HCT116 (cell line): ENCODE measurements around the gene LRCH1. TPM values are rescaled to one million over a fixed set of nuclear protein-coding genes. Genes with fewer than 3 reads are reported as not detected.

Source experiments
- ATAC-seq: fragments of 200-7000 bp; cut with Tn5 transposase; 2 replicates; pipeline ENCODE4 v1.9.1; 2020; ENCODE audit warnings: mild to moderate bottlenecking, moderate library complexity
- BruUV-seq: library from RNA; stranded (reverse); fragments of 400-500 nt; replicated peaks from 2 replicates; lab custom pipeline; 2021; lab: Mats Ljungman, UMichigan
- CTCF ChIA-PET: fragments of 300-600 bp; sonication (Branson Sonifier 250); formaldehyde crosslinking; loops from one replicate; lab custom pipeline; 2021; ENCODE audit warnings: antibody characterized with exemption; lab: Charles Lee
- POLR2A ChIA-PET: fragments of 300-600, 350-600 bp; sonication (Branson Sonifier 250); formaldehyde crosslinking; loops from one replicate; lab custom pipeline; 2021; ENCODE audit warnings: antibody characterized with exemption; lab: Charles Lee
- RAD21 ChIA-PET, 2 experiments: fragments of 300-600 bp; sonication (Branson Sonifier 250); formaldehyde crosslinking; loops; one replicate each; lab custom pipeline; 2023; ENCODE audit warnings: low total read pairs in 2 of 2; ENCODE audit not compliant: uncharacterized antibody in 2 of 2, unreplicated experiment in 2 of 2, low non-redundant PET in 1 of 2; lab: Charles Lee
- DNase-seq: peaks from one replicate; pipeline ENCODE4 v3.0.0-alpha.2; 2010; ENCODE audit warnings: low read depth, low spot score
- H2AFZ ChIP-seq: fragments of 200-600 bp; shearing (Covaris generic), sonication (generic); 2 replicates; pipeline ENCODE4 v1.6.1; 2017; ENCODE audit warnings: low read depth, mixed run types, mixed read lengths, antibody characterized with exemption, low read length; ENCODE audit not compliant: poor library complexity, severe bottlenecking
- H3K27ac ChIP-seq: 2 replicates; pipeline ENCODE4 v1.5.1; 2012; ENCODE audit warnings: low read depth, low read length
- H3K27me3 ChIP-seq: fragments of 200-600 bp; sonication (generic); 2 replicates; pipeline ENCODE4 v1.6.1; 2016; ENCODE audit warnings: mixed run types, low read length, mixed read lengths; ENCODE audit not compliant: insufficient read depth
- H3K36me3 ChIP-seq, 2 experiments: fragments of 200-500 bp in 1 of 2; fragments of 200-600 bp in 1 of 2; sonication (Bioruptor generic) in 1 of 2; sonication (generic) in 1 of 2; 2 replicates each; pipeline versions ENCODE4 v1.5.1 to v1.6.1; 2014 to 2016; ENCODE audit warnings: low read length in 2 of 2, inconsistent platforms in 1 of 2, mixed read lengths in 1 of 2, mixed run types in 1 of 2; ENCODE audit not compliant: insufficient read depth in 2 of 2, control insufficient read depth in 1 of 2
- H3K4me1 ChIP-seq, 2 experiments: fragments of 200-600 bp in 1 of 2; sonication (generic) in 1 of 2; 2 replicates each; pipeline versions ENCODE4 v1.5.1 to v1.6.1; 2012 to 2017; ENCODE audit warnings: low read length in 2 of 2, inconsistent platforms in 1 of 2, mild to moderate bottlenecking in 1 of 2, mixed read lengths in 1 of 2, mixed run types in 1 of 2, moderate library complexity in 1 of 2; ENCODE audit not compliant: insufficient read depth in 2 of 2, control insufficient read depth in 1 of 2
- H3K4me2 ChIP-seq: fragments of 200-600 bp; sonication (generic); 2 replicates; pipeline ENCODE4 v1.6.1; 2017; ENCODE audit warnings: mixed run types, low read length, mixed read lengths
- H3K4me3 ChIP-seq, 2 experiments: fragments of 200-600 bp in 1 of 2; sonication (generic) in 1 of 2; replicated peaks in 1 of 2; 2 replicates each; pipeline ENCODE4 v1.5.1; 2011 to 2016; ENCODE audit warnings: low read length in 2 of 2, control low read depth in 1 of 2, low read depth in 1 of 2, mild to moderate bottlenecking in 1 of 2, mixed read lengths in 1 of 2, mixed run types in 1 of 2
- H3K79me2 ChIP-seq: fragments of 200-600 bp; sonication (generic); 2 replicates; pipeline ENCODE4 v1.6.1; 2017; ENCODE audit warnings: mild to moderate bottlenecking, mixed run types, low read length, moderate library complexity, mixed read lengths; ENCODE audit not compliant: insufficient read depth
- H3K9ac ChIP-seq: fragments of 200-600 bp; sonication (generic); 2 replicates; pipeline ENCODE4 v1.6.1; 2016; ENCODE audit warnings: low read length, mixed read lengths
- H3K9me2 ChIP-seq: fragments of 200-600 bp; sonication (generic), shearing (Covaris generic); 2 replicates; pipeline ENCODE4 v1.6.1; 2017; ENCODE audit warnings: mixed run types, mild to moderate bottlenecking, moderate library complexity; ENCODE audit not compliant: insufficient read depth
- H3K9me3 ChIP-seq, 2 experiments: fragments of 200-500 bp in 1 of 2; fragments of 200-600 bp in 1 of 2; sonication (Bioruptor generic) in 1 of 2; sonication (generic) in 1 of 2; 2 replicates each; pipeline ENCODE4 v1.6.1; 2014 to 2017; ENCODE audit warnings: low read length in 2 of 2, mixed read lengths in 2 of 2, inconsistent platforms in 1 of 2, low read depth in 1 of 2, mild to moderate bottlenecking in 1 of 2, mixed run types in 1 of 2, moderate library complexity in 1 of 2; ENCODE audit not compliant: control insufficient read depth in 1 of 2, insufficient read depth in 1 of 2
- H4K20me1 ChIP-seq: fragments of 200-600 bp; sonication (generic), shearing (Covaris generic); 2 replicates; pipeline ENCODE4 v1.6.1; 2017; ENCODE audit warnings: mixed run types, mild to moderate bottlenecking, moderate library complexity; ENCODE audit not compliant: insufficient read depth
- ATF3 ChIP-seq: IDR thresholded peaks from 2 replicates; pipeline ENCODE4 v1.6.1; 2012
- CBX3 ChIP-seq: IDR thresholded peaks from 2 replicates; pipeline ENCODE4 v1.6.1; 2012; ENCODE audit warnings: low read depth
- EZH2phosphoT487 ChIP-seq: fragments of 200-600 bp; IDR thresholded peaks from 2 replicates; pipeline ENCODE4 v1.6.1; 2018; ENCODE audit warnings: antibody characterized with exemption, borderline replicate concordance
- FOSL1 ChIP-seq: IDR thresholded peaks from 2 replicates; pipeline ENCODE4 v1.6.1; 2012; ENCODE audit warnings: low read depth
- JUND ChIP-seq: IDR thresholded peaks from 2 replicates; pipeline ENCODE4 v1.6.1; 2012
- POLR2AphosphoS5 ChIP-seq: IDR thresholded peaks from 2 replicates; pipeline ENCODE4 v1.6.1; 2011; ENCODE audit warnings: mild to moderate bottlenecking, low read depth, low read length, moderate library complexity
- REST ChIP-seq: IDR thresholded peaks from 2 replicates; pipeline ENCODE4 v1.6.1; 2012; ENCODE audit warnings: low read depth
- SIN3A ChIP-seq: IDR thresholded peaks from 2 replicates; pipeline ENCODE4 v1.6.1; 2012; ENCODE audit warnings: low read depth
- TCF7L2 ChIP-seq: IDR thresholded peaks from 2 replicates; pipeline ENCODE4 v1.7.0; 2011; ENCODE audit warnings: borderline replicate concordance, inconsistent platforms; ENCODE audit not compliant: insufficient read depth, insufficient read length; ENCODE audit errors: extremely low read depth
- ZFX ChIP-seq: fragments of 450-650 bp; IDR thresholded peaks from 2 replicates; pipeline ENCODE4 v1.6.1; 2017
- ZNF274 ChIP-seq: fragments of 200-500 bp; sonication (Bioruptor generic); IDR thresholded peaks from 2 replicates; pipeline ENCODE4 v1.6.1; 2014; ENCODE audit warnings: mild to moderate bottlenecking, low read depth, low read length, inconsistent platforms
- intact Hi-C: fragments of 100-400 bp; cut with micrococcal nuclease; formaldehyde crosslinking; loops from 2 replicates; pipeline ENCODE4 v1.10.0; 2022
- total RNA-seq: library from RNA; stranded (reverse); gene quantifications from one replicate; pipeline ENCODE4 v1.2.1, GENCODE V29; 2021; ENCODE audit not compliant: unreplicated experiment

The LRCH1 gene
- total RNA-seq, 1 experiment from 2014 or later: 15.6 TPM

- H3K9ac ChIP-seq: no peak overlapping the region
- no TSS peak for BruUV-seq
- no peaks in the 10 kb centered on the region for H3K36me3 ChIP-seq
- no peaks in the 10 kb centered on the region for H3K79me2 ChIP-seq
- H3K4me1 ChIP-seq: peaks cover 13 to 16% of the 10 kb centered on the region in 2 experiments
- no peak overlapping the region for H2AFZ ChIP-seq
- H3K9me3 ChIP-seq: no peaks in the 10 kb centered on the region
- RAD21 ChIA-PET: no interaction called here
- CTCF ChIA-PET: no interaction called here
- POLR2A ChIA-PET: no interaction called here
- no peak for TF ChIP-seq POLR2AphosphoS5
- TF ChIP-seq ATF3: no peak
- TF ChIP-seq SIN3A: no peak
- no peak for TF ChIP-seq REST
- no peak for TF ChIP-seq ZFX
- TF ChIP-seq FOSL1: no peak
- no peak for TF ChIP-seq TCF7L2
- no peak for TF ChIP-seq ZNF274
- no peak for TF ChIP-seq CBX3
- no peak for TF ChIP-seq EZH2phosphoT487
- no peak for TF ChIP-seq JUND
- intact Hi-C loops: no loop called here
- no peak for DNase-seq
- no peak overlapping the region for H3K4me3 ChIP-seq
- ATAC-seq: no peak
- no peaks in the 10 kb centered on the region for H4K20me1 ChIP-seq
- no peak overlapping the region for H3K27ac ChIP-seq
- H3K9me2 ChIP-seq: no peaks in the 10 kb centered on the region
- no peak overlapping the region for H3K4me2 ChIP-seq
- no peaks in the 10 kb centered on the region for H3K27me3 ChIP-seq
These were observed 135.3 kb downstream of the LRCH1 start for GRCh38 chr13:46688306-46688705.
